Endothelial cell of umbilical vein (primary cell): ENCODE results near the gene TUBGCP2.

Experiments used
- EZH2 ChIP-seq: IDR thresholded peaks from 2 replicates; pipeline ENCODE4 v1.6.1; 2012; ENCODE audit warnings: borderline replicate concordance, low read depth, mild to moderate bottlenecking, moderate library complexity, low read length, inconsistent platforms; ENCODE audit not compliant: severe bottlenecking
- FOS ChIP-seq: IDR thresholded peaks from 2 replicates; pipeline ENCODE4 v1.6.1; 2011; ENCODE audit warnings: mild to moderate bottlenecking, low read length, moderate library complexity, borderline replicate concordance; ENCODE audit not compliant: insufficient read depth
- GATA2 ChIP-seq: IDR thresholded peaks from 2 replicates; pipeline ENCODE4 v1.7.0; 2011; ENCODE audit warnings: low read depth, mild to moderate bottlenecking, moderate library complexity, mixed read lengths, low read length; ENCODE audit not compliant: insufficient read length, insufficient read depth
- POLR2A ChIP-seq: IDR thresholded peaks from 2 replicates; pipeline ENCODE4 v1.6.1; 2012; ENCODE audit warnings: low read depth, mild to moderate bottlenecking, control low read depth, low read length
- POLR2AphosphoS5 ChIP-seq: IDR thresholded peaks from 2 replicates; pipeline ENCODE4 v1.6.1; 2012; ENCODE audit warnings: low read depth, mild to moderate bottlenecking, control low read depth, low read length, moderate library complexity; ENCODE audit not compliant: insufficient read depth
- TF ChIP-seq, protein P1 (sequence below), 2 donors: IDR thresholded peaks; 1 replicate in 1 of 2; 2 replicates in 1 of 2; pipeline ENCODE4 v1.5.1; 2011; ENCODE audit warnings: low read length in 2 of 2, mild to moderate bottlenecking in 2 of 2, moderate library complexity in 2 of 2, control low read depth in 1 of 2, inconsistent platforms in 1 of 2, low read depth in 1 of 2; ENCODE audit not compliant: insufficient read depth in 1 of 2; ENCODE audit errors: extremely low read depth in 1 of 2
- TF ChIP-seq, protein P2 (sequence below): IDR thresholded peaks from 2 replicates; pipeline ENCODE4 v1.6.1; 2011; ENCODE audit not compliant: insufficient read depth, insufficient read length

GRCh38 chr10:133311570-133311969 lies 2.9 kb upstream of the TUBGCP2 start:
- TF ChIP-seq, protein P1, sequence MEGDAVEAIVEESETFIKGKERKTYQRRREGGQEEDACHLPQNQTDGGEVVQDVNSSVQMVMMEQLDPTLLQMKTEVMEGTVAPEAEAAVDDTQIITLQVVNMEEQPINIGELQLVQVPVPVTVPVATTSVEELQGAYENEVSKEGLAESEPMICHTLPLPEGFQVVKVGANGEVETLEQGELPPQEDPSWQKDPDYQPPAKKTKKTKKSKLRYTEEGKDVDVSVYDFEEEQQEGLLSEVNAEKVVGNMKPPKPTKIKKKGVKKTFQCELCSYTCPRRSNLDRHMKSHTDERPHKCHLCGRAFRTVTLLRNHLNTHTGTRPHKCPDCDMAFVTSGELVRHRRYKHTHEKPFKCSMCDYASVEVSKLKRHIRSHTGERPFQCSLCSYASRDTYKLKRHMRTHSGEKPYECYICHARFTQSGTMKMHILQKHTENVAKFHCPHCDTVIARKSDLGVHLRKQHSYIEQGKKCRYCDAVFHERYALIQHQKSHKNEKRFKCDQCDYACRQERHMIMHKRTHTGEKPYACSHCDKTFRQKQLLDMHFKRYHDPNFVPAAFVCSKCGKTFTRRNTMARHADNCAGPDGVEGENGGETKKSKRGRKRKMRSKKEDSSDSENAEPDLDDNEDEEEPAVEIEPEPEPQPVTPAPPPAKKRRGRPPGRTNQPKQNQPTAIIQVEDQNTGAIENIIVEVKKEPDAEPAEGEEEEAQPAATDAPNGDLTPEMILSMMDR (IDR thresholded peaks at IDR 0.05; ENCODE audit: extremely low read depth in 1 of 2, insufficient read depth in 1 of 2, low read depth in 1 of 2, low read length in 2 of 2), result no peak
- TF ChIP-seq POLR2A (no peak), EZH2 (no peak), POLR2AphosphoS5 (no peak), GATA2 (no peak), FOS (no peak)
- TF ChIP-seq, protein P2, sequence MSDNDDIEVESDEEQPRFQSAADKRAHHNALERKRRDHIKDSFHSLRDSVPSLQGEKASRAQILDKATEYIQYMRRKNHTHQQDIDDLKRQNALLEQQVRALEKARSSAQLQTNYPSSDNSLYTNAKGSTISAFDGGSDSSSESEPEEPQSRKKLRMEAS, result no peak
